OCI-LY1 (cell line): ENCODE measurements around the gene OR4D11.
"Not testable (repeated sequence)": the region's sequence is repeated elsewhere in the genome, so short reads cannot be mapped to it uniquely, and the experiment has no call there.

Experiments used
- H2AFZ ChIP-seq: fragments of 200-600 bp; sonication (generic), shearing (Covaris generic); 2 replicates; pipeline ENCODE4 v1.6.0; 2014; ENCODE audit warnings: antibody characterized with exemption, mild to moderate bottlenecking, low read length
- H3F3A ChIP-seq: fragments of 200-600 bp; sonication (generic), shearing (Covaris generic); 2 replicates; pipeline ENCODE4 v1.6.0; 2014; ENCODE audit warnings: mild to moderate bottlenecking, antibody characterized with exemption, low read length, moderate library complexity; ENCODE audit not compliant: insufficient read depth
- H3K27ac ChIP-seq: fragments of 200-600 bp; sonication (generic); 2 replicates; pipeline ENCODE4 v1.5.1; 2014; ENCODE audit warnings: low read length, mixed run types, mild to moderate bottlenecking, low read depth; ENCODE audit not compliant: poor library complexity, severe bottlenecking
- H3K27me3 ChIP-seq: fragments of 200-600 bp; sonication (generic); 2 replicates; pipeline ENCODE4 v1.6.0; 2014; ENCODE audit warnings: antibody characterized with exemption, mild to moderate bottlenecking, low read length, moderate library complexity; ENCODE audit not compliant: insufficient read depth
- H3K36me3 ChIP-seq: fragments of 200-600 bp; sonication (generic); 2 replicates; pipeline ENCODE4 v1.6.1; 2014; ENCODE audit warnings: mild to moderate bottlenecking, antibody characterized with exemption, low read length, moderate library complexity, mixed read lengths; ENCODE audit not compliant: insufficient read depth
- H3K4me1 ChIP-seq: fragments of 200-600 bp; sonication (generic); 2 replicates; pipeline ENCODE4 v1.5.1; 2014; ENCODE audit warnings: mild to moderate bottlenecking, low read length, moderate library complexity; ENCODE audit not compliant: insufficient read depth, severe bottlenecking
- H3K4me2 ChIP-seq: fragments of 200-600 bp; sonication (generic), shearing (Covaris generic); 2 replicates; pipeline ENCODE4 v1.6.1; 2014; ENCODE audit warnings: low read length
- H3K4me3 ChIP-seq: fragments of 200-600 bp; sonication (generic); 2 replicates; pipeline ENCODE4 v1.5.1; 2014; ENCODE audit warnings: low read length, low read depth, mild to moderate bottlenecking, mixed read lengths; ENCODE audit not compliant: poor library complexity, severe bottlenecking
- H3K79me2 ChIP-seq: fragments of 200-600 bp; shearing (Covaris generic); 2 replicates; pipeline ENCODE4 v1.6.1; 2016; ENCODE audit warnings: mixed run types, low read length, mixed read lengths; ENCODE audit not compliant: insufficient read depth
- H3K9ac ChIP-seq: fragments of 200-600 bp; sonication (generic), shearing (Covaris generic); 2 replicates; pipeline ENCODE4 v1.6.1; 2014; ENCODE audit warnings: mild to moderate bottlenecking, low read length, mixed read lengths
- H3K9me2 ChIP-seq: fragments of 200-600 bp; sonication (generic), shearing (Covaris generic); 2 replicates; pipeline ENCODE4 v1.6.1; 2014; ENCODE audit warnings: low read depth, mild to moderate bottlenecking, low read length, mixed read lengths
- H3K9me3 ChIP-seq: fragments of 200-600 bp; shearing (Covaris generic); 2 replicates; pipeline ENCODE4 v1.6.1; 2014; ENCODE audit warnings: low read length, mixed read lengths
- H4K20me1 ChIP-seq: fragments of 200-600 bp; sonication (generic), shearing (Covaris generic); 2 replicates; pipeline ENCODE4 v1.6.0; 2016; ENCODE audit warnings: mild to moderate bottlenecking, low read length; ENCODE audit not compliant: insufficient read depth
- EZH2 ChIP-seq: fragments of 200-600 bp; sonication (generic), shearing (Covaris generic); IDR thresholded peaks from 2 replicates; pipeline ENCODE4 v1.8.0; 2017; ENCODE audit warnings: borderline replicate concordance, mixed run types, mild to moderate bottlenecking, antibody characterized with exemption, low read length, moderate library complexity, mixed read lengths
- TF ChIP-seq, protein P1 (sequence below): fragments of 200-600 bp; sonication (generic), shearing (Covaris generic); IDR thresholded peaks from 2 replicates; pipeline ENCODE4 v1.5.1; 2017; ENCODE audit warnings: mild to moderate bottlenecking, antibody characterized with exemption, low read length, moderate library complexity, mixed read lengths

Gene OR4D11

GRCh38 chr11:59542142-59542810 is 38.9 kb downstream of the OR4D11 start:
- no peaks in the 10 kb centered on the region for H4K20me1 ChIP-seq
- peaks cover 7% of the 10 kb centered on the region for H3K4me1 ChIP-seq
- no peaks in the 10 kb centered on the region for H3K9me2 ChIP-seq
- H3K9ac ChIP-seq, result no peak overlapping the region
- no peaks in the 10 kb centered on the region for H3K79me2 ChIP-seq
- no peaks in the 10 kb centered on the region for H3F3A ChIP-seq
- H3K4me2 ChIP-seq, result no peak overlapping the region
- no peak for TF ChIP-seq EZH2
- TF ChIP-seq, protein P1, sequence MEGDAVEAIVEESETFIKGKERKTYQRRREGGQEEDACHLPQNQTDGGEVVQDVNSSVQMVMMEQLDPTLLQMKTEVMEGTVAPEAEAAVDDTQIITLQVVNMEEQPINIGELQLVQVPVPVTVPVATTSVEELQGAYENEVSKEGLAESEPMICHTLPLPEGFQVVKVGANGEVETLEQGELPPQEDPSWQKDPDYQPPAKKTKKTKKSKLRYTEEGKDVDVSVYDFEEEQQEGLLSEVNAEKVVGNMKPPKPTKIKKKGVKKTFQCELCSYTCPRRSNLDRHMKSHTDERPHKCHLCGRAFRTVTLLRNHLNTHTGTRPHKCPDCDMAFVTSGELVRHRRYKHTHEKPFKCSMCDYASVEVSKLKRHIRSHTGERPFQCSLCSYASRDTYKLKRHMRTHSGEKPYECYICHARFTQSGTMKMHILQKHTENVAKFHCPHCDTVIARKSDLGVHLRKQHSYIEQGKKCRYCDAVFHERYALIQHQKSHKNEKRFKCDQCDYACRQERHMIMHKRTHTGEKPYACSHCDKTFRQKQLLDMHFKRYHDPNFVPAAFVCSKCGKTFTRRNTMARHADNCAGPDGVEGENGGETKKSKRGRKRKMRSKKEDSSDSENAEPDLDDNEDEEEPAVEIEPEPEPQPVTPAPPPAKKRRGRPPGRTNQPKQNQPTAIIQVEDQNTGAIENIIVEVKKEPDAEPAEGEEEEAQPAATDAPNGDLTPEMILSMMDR, result no peak
- no peak overlapping the region for H2AFZ ChIP-seq
- H3K27ac ChIP-seq, result no peak overlapping the region
- H3K27me3 ChIP-seq, result no peaks in the 10 kb centered on the region
- no peaks in the 10 kb centered on the region for H3K9me3 ChIP-seq
- no peaks in the 10 kb centered on the region for H3K36me3 ChIP-seq
- H3K4me3 ChIP-seq, result no peak overlapping the region

- H2AFZ ChIP-seq, H3K4me1 ChIP-seq, H3K27ac ChIP-seq, H3K4me3 ChIP-seq, H3K4me2 ChIP-seq, H3K9me3 ChIP-seq, H3K9ac ChIP-seq, H3K79me2 ChIP-seq, H3F3A ChIP-seq, H3K27me3 ChIP-seq, H4K20me1 ChIP-seq, H3K9me2 ChIP-seq, H3K36me3 ChIP-seq: not testable (repeated sequence)
Measured at GRCh38 chr11:59543713-59544112, 40.3 kb downstream of the OR4D11 start.

GRCh38 chr11:59544869-59545178 is 41.4 kb downstream of the OR4D11 start:
- peaks cover 12% of the 10 kb centered on the region for H3K4me1 ChIP-seq
- no peak overlapping the region for H3K4me3 ChIP-seq
- no peak overlapping the region for H3K27ac ChIP-seq
- no peaks in the 10 kb centered on the region for H3K79me2 ChIP-seq
- no peaks in the 10 kb centered on the region for H3K27me3 ChIP-seq
- no peak overlapping the region for H2AFZ ChIP-seq
- no peaks in the 10 kb centered on the region for H3K9me3 ChIP-seq
- no peaks in the 10 kb centered on the region for H3K9me2 ChIP-seq
- no peak for TF ChIP-seq EZH2
- TF ChIP-seq, protein P1, result no peak
- H4K20me1 ChIP-seq, result no peaks in the 10 kb centered on the region
- H3K9ac ChIP-seq, result no peak overlapping the region
- H3K36me3 ChIP-seq, result no peaks in the 10 kb centered on the region
- H3F3A ChIP-seq, result no peaks in the 10 kb centered on the region
- no peak overlapping the region for H3K4me2 ChIP-seq
